GM12878 (cell line): ENCODE measurements around the gene SCARB1. TPM values are rescaled to one million over a fixed set of nuclear protein-coding genes. Genes with fewer than 3 reads are reported as not detected.

Experiments used
- ATAC-seq: fragments of 200-7000 bp; cut with Tn5 transposase; 3 replicates; pipeline ENCODE4 v1.9.1; 2020; ENCODE audit warnings: mild to moderate bottlenecking, moderate library complexity
- BruUV-seq: library from RNA; stranded (reverse); fragments of 400-500 nt; replicated peaks from 2 replicates; lab custom pipeline; 2021; lab: Mats Ljungman, UMichigan
- CTCF ChIA-PET: fragments of 300-600 bp; sonication (Branson Sonifier 250); formaldehyde crosslinking; extraction: SDS; loops from one replicate; lab custom pipeline; 2021; ENCODE audit warnings: inconsistent platforms; lab: Yijun Ruan, JAX
- POLR2A ChIA-PET: fragments of 350-600 bp; formaldehyde crosslinking; extraction: SDS; loops from one replicate; lab custom pipeline; 2021; ENCODE audit warnings: inconsistent platforms; lab: Charles Lee
- RAD21 ChIA-PET: fragments of 300-600 bp; sonication (Branson Sonifier 250); formaldehyde crosslinking; loops from one replicate; lab custom pipeline; 2023; ENCODE audit warnings: antibody characterized with exemption; ENCODE audit not compliant: unreplicated experiment; lab: Charles Lee
- SMC1A ChIA-PET: fragments of 300-600 bp; sonication (Branson Sonifier 250); formaldehyde crosslinking; loops from one replicate; lab custom pipeline; 2023; ENCODE audit not compliant: unreplicated experiment, uncharacterized antibody; lab: Charles Lee
- DNase-seq: peaks from one replicate; pipeline ENCODE4 v3.0.0-alpha.2; 2011; ENCODE audit warnings: low read depth, low spot score
- FAIRE-seq: peaks from 3 replicates; lab custom pipeline; 2011; peaks lifted over from hg19 to GRCh38; lab: Jason Lieb, UNC
- H2AFZ ChIP-seq: 2 replicates; pipeline ENCODE4 v1.6.0; 2011; ENCODE audit warnings: low read depth, low read length, control low read depth; ENCODE audit not compliant: control insufficient read depth
- H3K27ac ChIP-seq: 2 replicates; pipeline ENCODE4 v1.5.1; 2011; ENCODE audit warnings: control low read depth; ENCODE audit not compliant: control insufficient read depth, insufficient read depth
- H3K27me3 ChIP-seq, 2 experiments: replicated peaks in 1 of 2; 2 replicates each; pipeline versions ENCODE4 v1.6.0 to v1.6.1; 2011; ENCODE audit warnings: low read length in 1 of 2; ENCODE audit not compliant: control insufficient read depth in 2 of 2, insufficient read depth in 2 of 2
- H3K36me3 ChIP-seq, 2 experiments: 2 replicates each; pipeline ENCODE4 v1.5.1; 2011; ENCODE audit warnings: low read length in 1 of 2; ENCODE audit not compliant: control insufficient read depth in 2 of 2, insufficient read depth in 2 of 2
- H3K4me1 ChIP-seq: 2 replicates; pipeline ENCODE4 v1.6.1; 2011; ENCODE audit warnings: mild to moderate bottlenecking, low read length, moderate library complexity, mixed read lengths; ENCODE audit not compliant: control insufficient read depth, insufficient read depth
- H3K4me2 ChIP-seq: 2 replicates; pipeline ENCODE4 v1.6.0; 2011; ENCODE audit warnings: control low read depth; ENCODE audit not compliant: control insufficient read depth, insufficient read depth
- H3K4me3 ChIP-seq: fragments of 200-600 bp; sonication (generic); 2 replicates; pipeline ENCODE4 v1.5.1; 2016
- H3K79me2 ChIP-seq: 2 replicates; pipeline ENCODE4 v1.6.0; 2011; ENCODE audit warnings: low read length; ENCODE audit not compliant: control insufficient read depth, insufficient read depth
- H3K9ac ChIP-seq: 2 replicates; pipeline ENCODE4 v1.8.0; 2011; ENCODE audit warnings: low read length, control low read depth, mixed read lengths; ENCODE audit not compliant: control insufficient read depth, insufficient read depth
- H3K9me3 ChIP-seq: replicated peaks from 3 replicates; pipeline ENCODE4 v1.5.1; 2011; ENCODE audit warnings: mild to moderate bottlenecking, low read length; ENCODE audit not compliant: control insufficient read depth, insufficient read depth
- H4K20me1 ChIP-seq: 2 replicates; pipeline ENCODE4 v1.6.0; 2011; ENCODE audit not compliant: control insufficient read depth, insufficient read depth
- ATF7 ChIP-seq: fragments of 450-650 bp; IDR thresholded peaks from 2 replicates; pipeline ENCODE4 v1.6.1; 2016; ENCODE audit warnings: low read depth, mild to moderate bottlenecking
- CBFB ChIP-seq: IDR thresholded peaks from 2 replicates; pipeline ENCODE4 v1.6.1; 2016; ENCODE audit warnings: antibody characterized with exemption, low read depth
- CBX3 ChIP-seq: fragments of 200-600 bp; sonication (generic); IDR thresholded peaks from 2 replicates; pipeline ENCODE4 v1.6.1; 2016; ENCODE audit warnings: low read depth, borderline replicate concordance
- CHD4 ChIP-seq: fragments of 200-600 bp; sonication (generic); IDR thresholded peaks from 2 replicates; pipeline ENCODE4 v1.6.1; 2016; ENCODE audit warnings: mild to moderate bottlenecking
- MEF2A ChIP-seq: IDR thresholded peaks from 2 replicates; pipeline ENCODE4 v1.6.1; 2011; ENCODE audit warnings: low read depth, mild to moderate bottlenecking, low read length, moderate library complexity; ENCODE audit not compliant: insufficient read depth
- WGBS: methylation state at CpG from one replicate; pipeline ENCODE4 v1.1.6; 2016; ENCODE audit warnings: low lambda C conversion rate; ENCODE audit not compliant: insufficient replicate concordance, insufficient coverage; ENCODE audit errors: missing lambda C conversion rate; 5-methylcytosine and 5-hydroxymethylcytosine counted together
- in situ Hi-C: fragments of 300-500 bp; cut with MboI; formaldehyde crosslinking; loops from 9 replicates; pipeline ENCODE4 v1.14.3; 2018; ENCODE audit warnings: mixed read lengths
- intact Hi-C: fragments of 100-400 bp; cut with micrococcal nuclease; formaldehyde crosslinking; loops from one replicate; pipeline ENCODE4 v1.14.2; 2022; ENCODE audit not compliant: unreplicated experiment
- polyA plus RNA-seq, 11 experiments: library from polyadenylated mRNA; depleted of rRNA in 4 of 11; unstranded in 6 of 11; stranded (reverse) in 5 of 11; fragments of >200 nt; fragmentation: Nextera tagmentation in 4 of 11; fragmentation: Illumina TruSeq in 1 of 11; extraction: Ambion mirVana in 4 of 11; extraction: Trizol in 1 of 11; gene quantifications; 1 replicate in 1 of 11; 2 replicates in 10 of 11; pipeline versions ENCODE4 v1.2.1 to v1.2.3, GENCODE V29; 2011 to 2016; ENCODE audit warnings: inconsistent platforms in 2 of 11, missing spikeins in 2 of 11, low read depth in 1 of 11
- total RNA-seq, 4 experiments: library from RNA; depleted of rRNA in 3 of 4; stranded (reverse); fragments of >200 nt in 3 of 4; fragmentation: Illumina TruSeq in 1 of 4; extraction: Trizol in 1 of 4; gene quantifications; 2 replicates each; pipeline versions ENCODE4 v1.2.1 to v1.2.3, GENCODE V29; 2013 to 2021

SCARB1 gene
- total and polyA plus RNA-seq, 10 of the 15 experiments (the other 5 are each of a cell fraction or from before 2014, with no cell fraction given) = 0.34 to 104 (median 63.1) TPM

GRCh38 chr12:124853781-124854636 is 9.7 kb downstream of the SCARB1 start:
- FAIRE-seq (no peak), DNase-seq (no peak), ATAC-seq (no peak)
- 80% methylated on average over 24 of the region's 24 CpGs for WGBS
- BruUV-seq = no TSS peak
- H3K4me3 ChIP-seq = no peak overlapping the region
- no peak overlapping the region for H3K27ac ChIP-seq
- H3K4me2 ChIP-seq = no peak overlapping the region
- no peaks in the 10 kb centered on the region for H4K20me1 ChIP-seq
- ChIA-PET SMC1A (interaction anchor here (1.1 to 1.6 kb wide), 2 partner anchors 10 to 53 kb away, joined by 3 to 4 read pairs; partner anchors contain the start of gene SCARB1), RAD21 (interaction anchor here (0.9 to 1.2 kb wide), 2 partner anchors 66 to 80 kb away, joined by 3 to 4 read pairs; no protein-coding TSS in a partner anchor), CTCF (interaction anchor here (0.5 to 0.6 kb wide), 2 partner anchors 8 to 86 kb away, joined by 3 read pairs; no protein-coding TSS in a partner anchor), POLR2A (no interaction called here)
- H3K79me2 ChIP-seq = peaks cover 70% of the 10 kb centered on the region
- intact Hi-C loops = no loop called here
- no peak overlapping the region for H3K9ac ChIP-seq
- H2AFZ ChIP-seq = no peak overlapping the region
- TF ChIP-seq ATF7 = no peak
- no peak for TF ChIP-seq CHD4
- TF ChIP-seq MEF2A = no peak
- TF ChIP-seq CBFB = no peak
- no peak for TF ChIP-seq CBX3
- in situ Hi-C loops = no loop called here
- H3K27me3 ChIP-seq = no peaks in the 10 kb centered on the region
- peaks cover 10% of the 10 kb centered on the region for H3K4me1 ChIP-seq
- H3K9me3 ChIP-seq = no peaks in the 10 kb centered on the region
- H3K36me3 ChIP-seq = peaks cover 6 to 12% of the 10 kb centered on the region in 2 experiments
